ENCODE data around the gene CMSS1.

GRCh38 chr3:100131241-100131640, 313.6 kb downstream of the CMSS1 start:
- TF ChIP-seq, protein P1, sequence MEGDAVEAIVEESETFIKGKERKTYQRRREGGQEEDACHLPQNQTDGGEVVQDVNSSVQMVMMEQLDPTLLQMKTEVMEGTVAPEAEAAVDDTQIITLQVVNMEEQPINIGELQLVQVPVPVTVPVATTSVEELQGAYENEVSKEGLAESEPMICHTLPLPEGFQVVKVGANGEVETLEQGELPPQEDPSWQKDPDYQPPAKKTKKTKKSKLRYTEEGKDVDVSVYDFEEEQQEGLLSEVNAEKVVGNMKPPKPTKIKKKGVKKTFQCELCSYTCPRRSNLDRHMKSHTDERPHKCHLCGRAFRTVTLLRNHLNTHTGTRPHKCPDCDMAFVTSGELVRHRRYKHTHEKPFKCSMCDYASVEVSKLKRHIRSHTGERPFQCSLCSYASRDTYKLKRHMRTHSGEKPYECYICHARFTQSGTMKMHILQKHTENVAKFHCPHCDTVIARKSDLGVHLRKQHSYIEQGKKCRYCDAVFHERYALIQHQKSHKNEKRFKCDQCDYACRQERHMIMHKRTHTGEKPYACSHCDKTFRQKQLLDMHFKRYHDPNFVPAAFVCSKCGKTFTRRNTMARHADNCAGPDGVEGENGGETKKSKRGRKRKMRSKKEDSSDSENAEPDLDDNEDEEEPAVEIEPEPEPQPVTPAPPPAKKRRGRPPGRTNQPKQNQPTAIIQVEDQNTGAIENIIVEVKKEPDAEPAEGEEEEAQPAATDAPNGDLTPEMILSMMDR (IDR thresholded peaks at IDR 0.05; ENCODE audit: low read length) = no peak
- TF ChIP-seq EZH2 (optimal IDR thresholded peaks at IDR 0.05; ENCODE audit: low read depth, low read length) = no peak

All from MM.1S (cell line).